ENCODE data around the gene PFN3.

DNA sequence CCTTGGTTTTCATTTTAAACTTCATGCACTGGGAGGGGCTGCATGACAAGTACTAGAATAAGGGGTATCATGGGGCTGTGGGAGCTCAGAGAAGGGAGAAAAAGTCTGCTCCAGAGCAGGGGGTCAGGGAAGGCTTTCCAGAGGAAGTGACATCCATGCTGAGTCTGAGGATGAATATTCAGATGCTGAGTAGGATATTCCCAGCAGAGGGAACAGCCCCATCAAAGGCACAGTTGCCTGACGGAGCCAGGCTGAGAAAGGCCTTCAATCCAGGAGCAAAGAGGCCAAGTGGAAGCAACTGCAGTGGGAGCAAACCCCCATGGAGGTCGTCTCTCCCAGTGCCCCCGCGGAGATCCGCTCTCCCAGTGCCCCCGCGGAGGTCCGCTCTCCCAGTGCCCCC is 4.4 kb downstream of the PFN3 start:
- TF ChIP-seq, protein P1, sequence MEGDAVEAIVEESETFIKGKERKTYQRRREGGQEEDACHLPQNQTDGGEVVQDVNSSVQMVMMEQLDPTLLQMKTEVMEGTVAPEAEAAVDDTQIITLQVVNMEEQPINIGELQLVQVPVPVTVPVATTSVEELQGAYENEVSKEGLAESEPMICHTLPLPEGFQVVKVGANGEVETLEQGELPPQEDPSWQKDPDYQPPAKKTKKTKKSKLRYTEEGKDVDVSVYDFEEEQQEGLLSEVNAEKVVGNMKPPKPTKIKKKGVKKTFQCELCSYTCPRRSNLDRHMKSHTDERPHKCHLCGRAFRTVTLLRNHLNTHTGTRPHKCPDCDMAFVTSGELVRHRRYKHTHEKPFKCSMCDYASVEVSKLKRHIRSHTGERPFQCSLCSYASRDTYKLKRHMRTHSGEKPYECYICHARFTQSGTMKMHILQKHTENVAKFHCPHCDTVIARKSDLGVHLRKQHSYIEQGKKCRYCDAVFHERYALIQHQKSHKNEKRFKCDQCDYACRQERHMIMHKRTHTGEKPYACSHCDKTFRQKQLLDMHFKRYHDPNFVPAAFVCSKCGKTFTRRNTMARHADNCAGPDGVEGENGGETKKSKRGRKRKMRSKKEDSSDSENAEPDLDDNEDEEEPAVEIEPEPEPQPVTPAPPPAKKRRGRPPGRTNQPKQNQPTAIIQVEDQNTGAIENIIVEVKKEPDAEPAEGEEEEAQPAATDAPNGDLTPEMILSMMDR (IDR thresholded peaks at IDR 0.05; ENCODE audit: insufficient read depth, low read depth, low read length): no peak
- TF ChIP-seq EZH2 (IDR thresholded peaks at IDR 0.05; ENCODE audit: insufficient read depth, low read length): no peak

Measured in astrocyte (in vitro differentiated cells and primary cell).